Subcutaneous abdominal adipose tissue (tissue), 5 donors: ENCODE data around the gene MTMR2.

Experiments
- H3K27ac ChIP-seq: one replicate; pipeline ENCODE4 v1.7.0; 2013; ENCODE audit warnings: low read depth, mild to moderate bottlenecking, inconsistent platforms, low read length, moderate library complexity
- H3K27me3 ChIP-seq, 5 donors: one replicate each; pipeline ENCODE4 v1.7.0; 2013; ENCODE audit warnings: low read length in 5 of 5, inconsistent platforms in 1 of 5; ENCODE audit not compliant: control insufficient read depth in 5 of 5, insufficient read depth in 4 of 5
- H3K36me3 ChIP-seq, 5 donors: one replicate each; pipeline ENCODE4 v1.7.0; 2013; ENCODE audit warnings: low read length in 5 of 5; ENCODE audit not compliant: control insufficient read depth in 5 of 5, insufficient read depth in 5 of 5
- H3K4me1 ChIP-seq, 5 donors: one replicate each; pipeline ENCODE4 v1.7.0; 2013; ENCODE audit warnings: low read length in 5 of 5, mild to moderate bottlenecking in 3 of 5, moderate library complexity in 1 of 5; ENCODE audit not compliant: control insufficient read depth in 5 of 5, insufficient read depth in 5 of 5
- H3K4me3 ChIP-seq, 5 donors: one replicate each; pipeline ENCODE4 v1.7.0; 2013; ENCODE audit warnings: low read length in 5 of 5, low read depth in 1 of 5
- H3K9ac ChIP-seq, 5 donors: one replicate each; pipeline ENCODE4 v1.7.0; 2013; ENCODE audit warnings: low read length in 5 of 5, mild to moderate bottlenecking in 4 of 5, moderate library complexity in 3 of 5
- H3K9me3 ChIP-seq, 5 donors: one replicate each; pipeline ENCODE4 v1.7.0; 2013; ENCODE audit warnings: low read length in 5 of 5; ENCODE audit not compliant: control insufficient read depth in 5 of 5
- donor health status: healthy.
- donor health status: healthy.
- donor health status: healthy.
- donor health status: healthy.
- donor health status: healthy.

Gene MTMR2

GRCh38 chr11:95911369-95911759 lies 12.5 kb downstream of the MTMR2 start:
- H3K9me3 ChIP-seq, result no peaks in the 10 kb centered on the region
- no peak overlapping the region for H3K9ac ChIP-seq
- H3K27ac ChIP-seq, result no peak overlapping the region
- no peaks in the 10 kb centered on the region for H3K36me3 ChIP-seq
- H3K4me1 ChIP-seq, result no peaks in the 10 kb centered on the region
- no peaks in the 10 kb centered on the region for H3K27me3 ChIP-seq
- no peak overlapping the region for H3K4me3 ChIP-seq

- no peak overlapping the region for H3K9ac ChIP-seq
- H3K36me3 ChIP-seq, result no peaks in the 10 kb centered on the region
- H3K27ac ChIP-seq, result no peak overlapping the region
- H3K4me1 ChIP-seq, result no peaks in the 10 kb centered on the region
- no peaks in the 10 kb centered on the region for H3K9me3 ChIP-seq
- no peaks in the 10 kb centered on the region for H3K27me3 ChIP-seq
- no peak overlapping the region for H3K4me3 ChIP-seq
These were observed 13.1 kb downstream of the MTMR2 start for GRCh38 chr11:95910638-95911368.

- Histone ChIP-seq H3K36me3 (no peaks in the 10 kb centered on the region), H3K4me3 (no peak overlapping the region), H3K9me3 (no peaks in the 10 kb centered on the region), H3K9ac (no peak overlapping the region), H3K27me3 (no peaks in the 10 kb centered on the region), H3K4me1 (peaks cover 0 to 1% (median 0%) of the 10 kb centered on the region in 5 donors), H3K27ac (no peak overlapping the region)
These were observed 15.1 kb downstream of the MTMR2 start for GRCh38 chr11:95908826-95909225.

GRCh38 chr11:95907476-95907875 lies 16.4 kb downstream of the MTMR2 start:
- no peaks in the 10 kb centered on the region for H3K36me3 ChIP-seq
- H3K9me3 ChIP-seq, result no peaks in the 10 kb centered on the region
- no peak overlapping the region for H3K4me3 ChIP-seq
- no peak overlapping the region for H3K27ac ChIP-seq
- H3K27me3 ChIP-seq, result no peaks in the 10 kb centered on the region
- H3K9ac ChIP-seq, result no peak overlapping the region
- peaks cover 0 to 6% (median 0%) of the 10 kb centered on the region in 5 donors for H3K4me1 ChIP-seq

- no peaks in the 10 kb centered on the region for H3K27me3 ChIP-seq
- H3K9ac ChIP-seq, result no peak overlapping the region
- H3K27ac ChIP-seq, result no peak overlapping the region
- peaks cover 0 to 6% (median 0%) of the 10 kb centered on the region in 5 donors for H3K4me1 ChIP-seq
- no peaks in the 10 kb centered on the region for H3K9me3 ChIP-seq
- H3K4me3 ChIP-seq, result no peak overlapping the region
- H3K36me3 ChIP-seq, result no peaks in the 10 kb centered on the region
These were observed 19.8 kb downstream of the MTMR2 start for GRCh38 chr11:95904009-95904650.

GRCh38 chr11:95898782-95899181 lies 25.1 kb downstream of the MTMR2 start:
- Histone ChIP-seq H3K27me3 (no peaks in the 10 kb centered on the region), H3K4me1 (peaks cover 0 to 7% (median 4%) of the 10 kb centered on the region in 5 donors), H3K9ac (no peak overlapping the region), H3K36me3 (no peaks in the 10 kb centered on the region), H3K4me3 (no peak overlapping the region), H3K27ac (no peak overlapping the region), H3K9me3 (no peaks in the 10 kb centered on the region)

- Histone ChIP-seq H3K4me3 (no peak overlapping the region), H3K9me3 (no peaks in the 10 kb centered on the region), H3K36me3 (no peaks in the 10 kb centered on the region), H3K27ac (no peak overlapping the region), H3K27me3 (no peaks in the 10 kb centered on the region), H3K9ac (no peak overlapping the region), H3K4me1 (peaks cover 0 to 7% (median 4%) of the 10 kb centered on the region in 5 donors)
These were observed 26.2 kb downstream of the MTMR2 start for GRCh38 chr11:95897731-95898130.

- H3K4me3 ChIP-seq, result no peak overlapping the region
- H3K4me1 ChIP-seq, result peaks cover 0 to 12% (median 4%) of the 10 kb centered on the region in 5 donors
- H3K27ac ChIP-seq, result no peak overlapping the region
- H3K9ac ChIP-seq, result no peak overlapping the region
- no peaks in the 10 kb centered on the region for H3K36me3 ChIP-seq
- no peaks in the 10 kb centered on the region for H3K27me3 ChIP-seq
- H3K9me3 ChIP-seq, result no peaks in the 10 kb centered on the region
These were observed 28.1 kb downstream of the MTMR2 start for GRCh38 chr11:95895815-95896214.

- Histone ChIP-seq H3K4me3 (no peak overlapping the region), H3K9me3 (no peaks in the 10 kb centered on the region), H3K27me3 (no peaks in the 10 kb centered on the region), H3K4me1 (peaks cover 0 to 12% (median 4%) of the 10 kb centered on the region in 5 donors), H3K9ac (no peak overlapping the region), H3K36me3 (no peaks in the 10 kb centered on the region), H3K27ac (no peak overlapping the region)
These were observed 30.9 kb downstream of the MTMR2 start for GRCh38 chr11:95892892-95893570.

- H3K9me3 ChIP-seq, result no peaks in the 10 kb centered on the region
- H3K27me3 ChIP-seq, result no peaks in the 10 kb centered on the region
- H3K9ac ChIP-seq, result no peak overlapping the region
- no peak overlapping the region for H3K4me3 ChIP-seq
- peaks cover 0 to 5% (median 2%) of the 10 kb centered on the region in 5 donors for H3K36me3 ChIP-seq
- H3K27ac ChIP-seq, result no peak overlapping the region
- peaks cover 0 to 12% (median 4%) of the 10 kb centered on the region in 5 donors for H3K4me1 ChIP-seq
These were observed 31.4 kb downstream of the MTMR2 start for GRCh38 chr11:95892492-95892891.
